ENCODE measurements around the gene PPP2R2C.

Gene PPP2R2C

GRCh38 chr4:6288871-6289270 lies 183.5 kb downstream of the PPP2R2C start:
- H3K9me3 ChIP-seq (replicated peaks; ENCODE audit: low read length): no peaks in the 10 kb centered on the region
- H3K36me3 ChIP-seq (ENCODE audit: insufficient read depth, low read length): no peaks in the 10 kb centered on the region
- no peaks in the 10 kb centered on the region for H3K27me3 ChIP-seq (ENCODE audit: control insufficient read depth, insufficient read depth, low read length)
- H3K4me2 ChIP-seq (ENCODE audit: low read length): no peak overlapping the region
- no peaks in the 10 kb centered on the region for H3K4me1 ChIP-seq (ENCODE audit: control insufficient read depth, insufficient read depth, low read length)
- H3K9ac ChIP-seq (ENCODE audit: low read depth, low read length): no peak overlapping the region
- no peak overlapping the region for H3K4me3 ChIP-seq (ENCODE audit: low read length)

GRCh38 chr4:6288342-6288741 lies 184.1 kb downstream of the PPP2R2C start:
- Histone ChIP-seq H3K9ac (ENCODE audit: low read depth, low read length) (no peak overlapping the region), H3K4me1 (ENCODE audit: control insufficient read depth, insufficient read depth, low read length) (no peaks in the 10 kb centered on the region), H3K4me2 (ENCODE audit: low read length) (no peak overlapping the region), H3K4me3 (ENCODE audit: low read length) (no peak overlapping the region), H3K36me3 (ENCODE audit: insufficient read depth, low read length) (no peaks in the 10 kb centered on the region), H3K27me3 (ENCODE audit: control insufficient read depth, insufficient read depth, low read length) (no peaks in the 10 kb centered on the region), H3K9me3 (replicated peaks; ENCODE audit: low read length) (no peaks in the 10 kb centered on the region)

GRCh38 chr4:6287017-6287788 lies 185.2 kb downstream of the PPP2R2C start:
- Histone ChIP-seq H3K4me2 (ENCODE audit: low read length) (no peak overlapping the region), H3K36me3 (ENCODE audit: insufficient read depth, low read length) (no peaks in the 10 kb centered on the region), H3K4me3 (ENCODE audit: low read length) (no peak overlapping the region), H3K9ac (ENCODE audit: low read depth, low read length) (no peak overlapping the region), H3K4me1 (ENCODE audit: control insufficient read depth, insufficient read depth, low read length) (no peaks in the 10 kb centered on the region), H3K27me3 (ENCODE audit: control insufficient read depth, insufficient read depth, low read length) (no peaks in the 10 kb centered on the region), H3K9me3 (replicated peaks; ENCODE audit: low read length) (no peaks in the 10 kb centered on the region)

DNA sequence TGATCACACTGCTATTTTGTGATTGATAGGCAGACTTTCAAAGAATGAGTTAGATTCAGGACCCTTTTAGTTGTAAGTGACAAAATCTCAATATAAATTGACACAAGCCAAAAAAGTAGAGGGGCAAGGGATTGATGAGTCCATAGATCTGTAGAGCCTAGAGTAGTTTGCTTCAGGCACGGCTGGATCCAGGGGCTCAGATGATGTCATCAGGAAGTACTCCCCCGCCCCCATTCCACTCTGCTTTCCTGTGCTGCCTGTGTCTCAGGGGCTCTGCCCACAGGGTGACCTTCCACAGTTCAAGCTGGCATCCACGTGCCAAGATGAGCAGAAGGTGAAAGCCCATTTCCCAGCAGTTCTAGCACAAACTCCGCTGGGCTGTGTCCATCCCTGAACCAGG lies 189.1 kb downstream of the PPP2R2C start:
- Histone ChIP-seq H3K36me3 (ENCODE audit: insufficient read depth, low read length) (no peaks in the 10 kb centered on the region), H3K4me2 (ENCODE audit: low read length) (no peak overlapping the region), H3K9me3 (replicated peaks; ENCODE audit: low read length) (no peaks in the 10 kb centered on the region), H3K4me3 (ENCODE audit: low read length) (no peak overlapping the region), H3K9ac (ENCODE audit: low read depth, low read length) (no peak overlapping the region), H3K4me1 (ENCODE audit: control insufficient read depth, insufficient read depth, low read length) (no peaks in the 10 kb centered on the region), H3K27me3 (ENCODE audit: control insufficient read depth, insufficient read depth, low read length) (no peaks in the 10 kb centered on the region)

GRCh38 chr4:6282314-6282771 lies 190.1 kb downstream of the PPP2R2C start:
- Histone ChIP-seq H3K4me2 (ENCODE audit: low read length) (no peak overlapping the region), H3K36me3 (ENCODE audit: insufficient read depth, low read length) (no peaks in the 10 kb centered on the region), H3K9me3 (replicated peaks; ENCODE audit: low read length) (no peaks in the 10 kb centered on the region), H3K9ac (ENCODE audit: low read depth, low read length) (no peak overlapping the region), H3K4me1 (ENCODE audit: control insufficient read depth, insufficient read depth, low read length) (no peaks in the 10 kb centered on the region), H3K27me3 (ENCODE audit: control insufficient read depth, insufficient read depth, low read length) (no peaks in the 10 kb centered on the region), H3K4me3 (ENCODE audit: low read length) (no peak overlapping the region)

DNA sequence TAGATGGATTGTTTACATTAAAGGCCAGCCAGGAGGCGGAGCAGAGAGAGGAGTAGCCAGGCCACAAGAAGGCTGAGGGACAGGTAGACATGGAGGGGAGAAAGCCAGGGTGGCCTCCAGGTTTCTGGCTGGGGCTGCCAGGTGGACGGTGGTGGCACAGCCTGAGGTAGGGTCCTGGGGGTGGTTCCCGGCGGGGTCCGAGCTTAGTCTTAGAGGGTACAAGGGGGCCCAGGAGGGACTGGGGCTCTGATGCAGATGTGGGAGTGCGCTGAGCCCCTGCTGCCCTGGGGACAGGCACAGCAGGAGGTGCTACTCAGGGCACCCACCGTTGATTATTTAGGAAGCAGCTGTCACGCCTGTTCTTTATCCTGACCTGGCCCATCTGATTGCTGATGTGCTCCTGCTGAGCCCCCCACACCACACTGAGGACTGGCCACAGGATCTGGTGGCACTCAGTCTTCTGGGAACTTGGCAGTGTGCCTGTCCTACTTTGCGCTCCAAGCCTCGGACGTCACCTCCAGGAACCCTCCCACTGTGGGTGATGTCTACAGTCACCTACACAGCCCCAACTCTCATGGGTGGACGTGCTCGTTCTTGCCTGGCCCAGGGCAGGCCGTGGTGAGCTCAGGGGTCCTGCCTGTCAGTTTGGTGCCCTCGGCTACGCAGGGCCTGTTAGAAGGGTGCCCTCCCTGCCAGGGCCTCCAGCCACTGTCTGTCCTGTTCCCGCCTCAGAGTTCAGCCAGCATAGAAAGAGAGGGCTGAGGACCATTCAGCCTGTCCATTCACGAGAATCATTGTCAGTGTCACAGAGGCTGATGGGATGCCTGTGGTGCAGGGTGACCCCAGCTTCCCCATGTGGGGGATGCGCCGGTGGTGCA lies 190.7 kb downstream of the PPP2R2C start:
- no peaks in the 10 kb centered on the region for H3K4me1 ChIP-seq (ENCODE audit: control insufficient read depth, insufficient read depth, low read length)
- no peaks in the 10 kb centered on the region for H3K36me3 ChIP-seq (ENCODE audit: insufficient read depth, low read length)
- no peaks in the 10 kb centered on the region for H3K27me3 ChIP-seq (ENCODE audit: control insufficient read depth, insufficient read depth, low read length)
- no peak overlapping the region for H3K4me2 ChIP-seq (ENCODE audit: low read length)
- no peaks in the 10 kb centered on the region for H3K9me3 ChIP-seq (replicated peaks; ENCODE audit: low read length)
- no peak overlapping the region for H3K9ac ChIP-seq (ENCODE audit: low read depth, low read length)
- no peak overlapping the region for H3K4me3 ChIP-seq (ENCODE audit: low read length)

GRCh38 chr4:6280365-6280996 lies 191.9 kb downstream of the PPP2R2C start:
- Histone ChIP-seq H3K9me3 (replicated peaks; ENCODE audit: low read length) (no peaks in the 10 kb centered on the region), H3K4me3 (ENCODE audit: low read length) (no peak overlapping the region), H3K36me3 (ENCODE audit: insufficient read depth, low read length) (no peaks in the 10 kb centered on the region), H3K4me2 (ENCODE audit: low read length) (no peak overlapping the region), H3K9ac (ENCODE audit: low read depth, low read length) (no peak overlapping the region), H3K27me3 (ENCODE audit: control insufficient read depth, insufficient read depth, low read length) (no peaks in the 10 kb centered on the region), H3K4me1 (ENCODE audit: control insufficient read depth, insufficient read depth, low read length) (no peaks in the 10 kb centered on the region)

- Histone ChIP-seq H3K4me2 (ENCODE audit: low read length) (no peak overlapping the region), H3K9me3 (replicated peaks; ENCODE audit: low read length) (no peaks in the 10 kb centered on the region), H3K9ac (ENCODE audit: low read depth, low read length) (no peak overlapping the region), H3K4me1 (ENCODE audit: control insufficient read depth, insufficient read depth, low read length) (no peaks in the 10 kb centered on the region), H3K27me3 (ENCODE audit: control insufficient read depth, insufficient read depth, low read length) (no peaks in the 10 kb centered on the region), H3K4me3 (ENCODE audit: low read length) (no peak overlapping the region), H3K36me3 (ENCODE audit: insufficient read depth, low read length) (no peaks in the 10 kb centered on the region)
Measured at GRCh38 chr4:6279582-6280289, 192.7 kb downstream of the PPP2R2C start.

DNA sequence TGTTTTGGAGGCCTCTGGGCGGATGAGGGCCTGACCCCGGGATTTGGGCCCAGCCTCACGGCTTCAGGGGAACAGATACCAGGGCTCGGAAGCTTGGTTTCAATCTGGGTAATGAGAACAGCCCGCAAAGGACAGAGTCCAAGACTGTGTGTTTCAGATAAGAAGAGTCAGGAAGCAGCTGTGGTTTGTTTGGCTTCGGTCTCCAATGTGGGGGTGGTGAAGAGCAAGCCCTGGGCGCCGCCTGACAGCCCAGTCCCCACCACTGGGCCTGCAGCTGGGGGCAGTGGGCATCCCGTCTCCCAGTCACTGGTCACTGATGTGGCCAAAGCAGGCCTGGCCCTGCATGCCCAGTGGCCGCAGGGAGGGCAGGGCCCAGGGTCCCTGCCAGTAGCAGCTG lies 193.6 kb downstream of the PPP2R2C start:
- Histone ChIP-seq H3K4me3 (ENCODE audit: low read length) (no peak overlapping the region), H3K36me3 (ENCODE audit: insufficient read depth, low read length) (no peaks in the 10 kb centered on the region), H3K9me3 (replicated peaks; ENCODE audit: low read length) (no peaks in the 10 kb centered on the region), H3K4me1 (ENCODE audit: control insufficient read depth, insufficient read depth, low read length) (no peaks in the 10 kb centered on the region), H3K27me3 (ENCODE audit: control insufficient read depth, insufficient read depth, low read length) (no peaks in the 10 kb centered on the region), H3K9ac (ENCODE audit: low read depth, low read length) (no peak overlapping the region), H3K4me2 (ENCODE audit: low read length) (no peak overlapping the region)

- no peak overlapping the region for H3K4me2 ChIP-seq (ENCODE audit: low read length)
- H3K4me1 ChIP-seq (ENCODE audit: control insufficient read depth, insufficient read depth, low read length): peaks cover 5% of the 10 kb centered on the region
- no peak overlapping the region for H3K4me3 ChIP-seq (ENCODE audit: low read length)
- no peak overlapping the region for H3K9ac ChIP-seq (ENCODE audit: low read depth, low read length)
- H3K9me3 ChIP-seq (replicated peaks; ENCODE audit: low read length): no peaks in the 10 kb centered on the region
- H3K27me3 ChIP-seq (ENCODE audit: control insufficient read depth, insufficient read depth, low read length): no peaks in the 10 kb centered on the region
- H3K36me3 ChIP-seq (ENCODE audit: insufficient read depth, low read length): no peaks in the 10 kb centered on the region
Measured at GRCh38 chr4:6277935-6278800, 194.2 kb downstream of the PPP2R2C start.

Data from skeletal muscle satellite cell (primary cell).